Measurements from ENCODE around the gene ACCS. TPM values are rescaled to one million over a fixed set of nuclear protein-coding genes. Genes with fewer than 3 reads are reported as not detected.
A peak's percentile ranks its signal among the peaks of the same experiment; 100 is the strongest.

Gene ACCS
- total and polyA plus RNA-seq, 9 of the 15 experiments (the other 6 are each of a cell fraction or from before 2014, with no cell fraction given), result 4.2 to 25.9 (median 16.3) TPM

GRCh38 chr11:44071157-44071556 lies 5.1 kb downstream of the ACCS start (continued):
- TF ChIP-seq SP2 (IDR thresholded peaks at IDR 0.05; ENCODE audit: extremely low read depth, low read depth, low read length, poor library complexity, severe bottlenecking), result no peak
- no peak for TF ChIP-seq POLR2AphosphoS2 (IDR thresholded peaks at IDR 0.05; ENCODE audit: low read length)
- no peak for TF ChIP-seq BCL6 (CRISPR knock-in tag; IDR thresholded peaks at IDR 0.05)
- TF ChIP-seq NFATC3 (IDR thresholded peaks at IDR 0.05), result no peak
- no peak for TF ChIP-seq ZNF212 (CRISPR knock-in tag; IDR thresholded peaks at IDR 0.05)
- TF ChIP-seq TRIM28 (IDR thresholded peaks at IDR 0.05), result no peak

GRCh38 chr11:44072757-44073658 lies 6.9 kb downstream of the ACCS start:
- Histone ChIP-seq H3K36me3 (ENCODE audit: control insufficient read depth, insufficient read depth, low read length) (peaks cover 56% of the 10 kb centered on the region), H3K9me3 (replicated peaks; ENCODE audit: control insufficient read depth, insufficient read depth, low read depth, low read length) (no peaks in the 10 kb centered on the region), H3K4me1 (replicated peaks in 1 of 2; ENCODE audit: control insufficient read depth in 2 of 2, insufficient read depth in 2 of 2, low read length in 2 of 2) (peaks cover 0 to 3% of the 10 kb centered on the region in 2 experiments; a peak in 2 of 5 replicates), H3K9me1 (ENCODE audit: control insufficient read depth, insufficient read depth, low read length) (no peaks in the 10 kb centered on the region), H3K4me2 (ENCODE audit: insufficient read depth, low read length) (no peak overlapping the region), H3K79me2 (ENCODE audit: control insufficient read depth, insufficient read depth, low read length) (no peaks in the 10 kb centered on the region), H3K9ac (ENCODE audit: insufficient read depth in 1 of 2, low read depth in 2 of 2, low read length in 2 of 2) (no peak overlapping the region), H3K27me3 (ENCODE audit: control insufficient read depth in 2 of 2, insufficient read depth in 2 of 2, low read length in 2 of 2) (no peaks in the 10 kb centered on the region), H3K4me3 (no peak overlapping the region), H4K20me1 (replicated peaks; ENCODE audit: control insufficient read depth, insufficient read depth, low read length) (no peaks in the 10 kb centered on the region), H3K27ac (ENCODE audit: extremely low read depth, low read depth, low read length) (no peak overlapping the region), H2AFZ (ENCODE audit: low read depth, low read length) (no peak overlapping the region)
- ATAC-seq (peak; percentile 67), FAIRE-seq (no peak), DNase-seq (ENCODE audit: extremely low read depth in 1 of 4, low spot score in 3 of 4) (no peak)
- in situ Hi-C loops (cut with MboI) (no loop called here), intact Hi-C loops (cut with micrococcal nuclease) (no loop called here)
- BruUV-seq (replicated peaks), result no TSS peak
- CTCF ChIA-PET (ENCODE audit: low intra/inter-chr PET ratio), result no interaction called here
- POLR2A ChIA-PET, result interaction anchor here (0.6 to 1.8 kb wide), 4 partner anchors 10 to 485 kb away, joined by 3 to 7 read pairs (median 4); no protein-coding TSS in a partner anchor
- 74% methylated on average over 8 of the region's 8 CpGs for WGBS (ENCODE audit: insufficient coverage, low coverage, missing lambda C conversion rate)
- TF ChIP-seq MIER1 (IDR thresholded peaks at IDR 0.05; ENCODE audit: low read depth) (0 out of 2 replicates have a peak, but pooled peaks have one; percentile 52), GATAD2A (IDR thresholded peaks at IDR 0.05) (no peak), IRF2 (CRISPR knock-in tag; IDR thresholded peaks at IDR 0.05) (no peak), MCM5 (IDR thresholded peaks at IDR 0.05; ENCODE audit: low read depth) (no peak), NRF1 (conservative IDR thresholded peaks at IDR 0.05 in 1 of 2, IDR thresholded peaks at IDR 0.05 in 1 of 2) (no peak), ESRRA (IDR thresholded peaks at IDR 0.05; ENCODE audit: borderline replicate concordance, low read depth) (peak; percentile 94), ZNF3 (CRISPR knock-in tag; IDR thresholded peaks at IDR 0.05) (no peak), HOXB6 (CRISPR knock-in tag; IDR thresholded peaks at IDR 0.05; ENCODE audit: borderline replicate concordance) (no peak), TSHZ1 (CRISPR knock-in tag; IDR thresholded peaks at IDR 0.05) (no peak), ZBTB2 (IDR thresholded peaks at IDR 0.05) (no peak), C11orf30 (IDR thresholded peaks at IDR 0.05; ENCODE audit: low read depth) (peak; percentile 32), SETDB1 (IDR thresholded peaks at IDR 0.05; ENCODE audit: low read length) (no peak), ZNF316 (IDR thresholded peaks at IDR 0.05) (peak; percentile 44)
